Thoracic aorta (tissue), 2 donors: Measurements from ENCODE around the gene MPG. TPM values are rescaled to one million over a fixed set of nuclear protein-coding genes. Genes with fewer than 3 reads are reported as not detected.
"Not testable (repeated sequence)": the region's sequence is repeated elsewhere in the genome, so short reads cannot be mapped to it uniquely, and the experiment has no call there.

Experiments
- ATAC-seq: fragments of 150-250 bp; one replicate; pipeline ENCODE4 v1.8.0; 2017; ENCODE audit warnings: low read depth; ENCODE audit not compliant: insufficient number of reproducible peaks, low FRiP score
- DNase-seq: peaks from one replicate; pipeline ENCODE4 v3.0.0-alpha.2; 2020; ENCODE audit warnings: low spot score
- H3K27ac ChIP-seq, 2 donors: fragments of 200-600 bp; sonication (generic); 1 replicate in 1 of 2; 2 replicates in 1 of 2; pipeline ENCODE4 v1.5.1; 2016; ENCODE audit warnings: mild to moderate bottlenecking in 2 of 2, moderate library complexity in 2 of 2
- H3K27me3 ChIP-seq: fragments of 200-600 bp; sonication (generic); replicated peaks from 2 replicates; pipeline ENCODE4 v1.6.0; 2016; ENCODE audit warnings: mild to moderate bottlenecking; ENCODE audit not compliant: insufficient read depth
- H3K36me3 ChIP-seq: fragments of 200-600 bp; sonication (generic); one replicate; pipeline ENCODE4 v1.5.1; 2016
- H3K4me1 ChIP-seq, 2 donors: fragments of 200-600 bp; sonication (generic); 1 replicate in 1 of 2; 2 replicates in 1 of 2; pipeline versions ENCODE4 v1.5.1 to v1.6.0; 2016; ENCODE audit warnings: low read depth in 2 of 2, mild to moderate bottlenecking in 1 of 2; ENCODE audit not compliant: control insufficient read depth in 1 of 2
- H3K4me3 ChIP-seq: fragments of 200-600 bp; sonication (generic); 2 replicates; pipeline ENCODE4 v1.5.1; 2016; ENCODE audit warnings: mild to moderate bottlenecking
- H3K9me3 ChIP-seq: fragments of 200-600 bp; sonication (generic); 2 replicates; pipeline ENCODE4 v1.5.1; 2016
- CTCF ChIP-seq: fragments of 200-600 bp; sonication (generic); IDR thresholded peaks from one replicate; pipeline ENCODE4 v1.5.1; 2019; ENCODE audit warnings: antibody characterized with exemption
- total RNA-seq, 2 donors: library from RNA; depleted of rRNA; stranded (reverse); fragments of >200 nt; gene quantifications; one replicate each; pipeline versions ENCODE4 v1.1.0 to v1.2.3, GENCODE V29; 2016

Gene MPG
- total RNA-seq, 2 donors from 2014 or later: 93.1 to 202 TPM

- no peak for ATAC-seq
Measured at GRCh38 chr16:44655-45054, 33.4 kb upstream of the MPG start.

GRCh38 chr16:45454-45853, 32.6 kb upstream of the MPG start:
- ATAC-seq (no peak), DNase-seq (no peak)
- TF ChIP-seq CTCF: no peak
- no peaks in the 10 kb centered on the region for H3K4me1 ChIP-seq
- no peak overlapping the region for H3K27ac ChIP-seq
- no peak overlapping the region for H3K4me3 ChIP-seq
- H3K27me3 ChIP-seq: no peaks in the 10 kb centered on the region
- no peaks in the 10 kb centered on the region for H3K9me3 ChIP-seq
- peaks cover 6% of the 10 kb centered on the region for H3K36me3 ChIP-seq

More at GRCh38 chr16:44655-45054, 33.4 kb upstream of the MPG start:
- no peaks in the 10 kb centered on the region for H3K9me3 ChIP-seq
- no peaks in the 10 kb centered on the region for H3K4me1 ChIP-seq
- no peak overlapping the region for H3K4me3 ChIP-seq
- H3K27ac ChIP-seq: no peak overlapping the region
- DNase-seq: no peak
- no peak for TF ChIP-seq CTCF
- H3K27me3 ChIP-seq: no peaks in the 10 kb centered on the region
- peaks cover 6% of the 10 kb centered on the region for H3K36me3 ChIP-seq

GRCh38 chr16:46510-46909, 31.5 kb upstream of the MPG start:
- not testable (repeated sequence) for H3K36me3 ChIP-seq, DNase-seq, H3K9me3 ChIP-seq, ATAC-seq, H3K4me1 ChIP-seq, H3K27ac ChIP-seq, H3K4me3 ChIP-seq, H3K27me3 ChIP-seq

- no peak for TF ChIP-seq CTCF
- Histone ChIP-seq H3K4me1 (peaks cover 0 to 6% of the 10 kb centered on the region in 2 donors), H3K9me3 (no peaks in the 10 kb centered on the region), H3K27me3 (no peaks in the 10 kb centered on the region), H3K36me3 (peaks cover 6% of the 10 kb centered on the region), H3K4me3 (no peak overlapping the region), H3K27ac (no peak overlapping the region)
- DNase-seq: no peak
- ATAC-seq: no peak
Measured at GRCh38 chr16:47234-47633, 30.8 kb upstream of the MPG start.

GRCh38 chr16:50769-51591, 27.0 kb upstream of the MPG start:
- ATAC-seq (no peak), DNase-seq (no peak)
- Histone ChIP-seq H3K27ac (no peak overlapping the region), H3K9me3 (no peaks in the 10 kb centered on the region), H3K4me1 (peaks cover 2 to 19% of the 10 kb centered on the region in 2 donors), H3K4me3 (no peak overlapping the region), H3K36me3 (peaks cover 6% of the 10 kb centered on the region), H3K27me3 (no peaks in the 10 kb centered on the region)
- no peak for TF ChIP-seq CTCF
